ENCODE measurements around the gene TRAP1.

GRCh38 chr16:3701531-3701930 lies 15.8 kb downstream of the TRAP1 start:
- TF ChIP-seq CTCF (IDR thresholded peaks at IDR 0.05; ENCODE audit: poor library complexity), result no peak
- TF ChIP-seq EZH2phosphoT487 (IDR thresholded peaks at IDR 0.05; ENCODE audit: low read depth, severe bottlenecking, unreplicated experiment), result no peak

Measured in hepatocyte (in vitro differentiated cells).